GM18909 (cell line): ENCODE measurements around the gene HOXA11.

Experiments
- ATAC-seq: cut with Tn5 transposase; IDR thresholded peaks from one replicate; pipeline ENCODE4 v1.9.1; 2021; ENCODE audit warnings: mild to moderate bottlenecking; ENCODE audit not compliant: unreplicated experiment, poor library complexity

Gene HOXA11

GRCh38 chr7:27149842-27150567 lies 35.0 kb downstream of the HOXA11 start:
- no peak for ATAC-seq

- ATAC-seq: no peak
Observed at GRCh38 chr7:27148756-27149641, 36.0 kb downstream of the HOXA11 start.

DNA sequence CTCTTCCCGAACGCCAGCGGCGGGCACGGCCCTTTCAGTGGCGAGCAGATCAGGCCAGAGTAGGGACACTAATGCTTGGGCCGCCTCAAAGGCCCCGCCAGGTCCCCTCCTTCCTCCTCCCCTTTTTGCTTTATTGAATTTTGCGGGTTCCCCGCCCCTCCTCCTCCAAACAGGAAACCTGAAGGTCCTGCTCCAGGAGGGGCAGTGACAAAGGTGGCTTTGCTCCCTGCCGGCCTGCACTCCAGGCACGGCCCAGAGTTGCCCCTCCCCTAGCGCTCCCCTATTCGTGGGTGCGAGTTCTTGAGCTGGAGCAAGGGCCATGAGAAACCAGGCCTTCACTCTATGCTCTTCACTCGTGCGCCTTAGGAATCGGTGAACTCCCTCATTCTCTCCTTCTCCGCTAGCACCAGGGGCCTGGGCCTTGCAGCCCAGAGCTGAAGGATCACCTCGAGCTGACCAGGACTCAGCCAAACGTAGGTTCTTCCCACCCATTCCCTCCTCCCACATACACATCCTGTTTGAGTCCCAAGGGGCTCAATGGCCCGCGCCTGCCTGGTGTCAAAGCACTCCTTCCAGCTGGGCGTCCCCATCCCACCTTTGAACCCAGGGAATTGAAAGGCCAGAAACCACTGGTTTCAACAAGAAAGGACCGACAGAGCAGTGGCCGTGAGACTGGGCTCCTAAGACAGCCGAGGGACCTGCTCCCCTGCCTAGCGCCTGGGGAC lies 36.8 kb downstream of the HOXA11 start:
- ATAC-seq: no peak

DNA sequence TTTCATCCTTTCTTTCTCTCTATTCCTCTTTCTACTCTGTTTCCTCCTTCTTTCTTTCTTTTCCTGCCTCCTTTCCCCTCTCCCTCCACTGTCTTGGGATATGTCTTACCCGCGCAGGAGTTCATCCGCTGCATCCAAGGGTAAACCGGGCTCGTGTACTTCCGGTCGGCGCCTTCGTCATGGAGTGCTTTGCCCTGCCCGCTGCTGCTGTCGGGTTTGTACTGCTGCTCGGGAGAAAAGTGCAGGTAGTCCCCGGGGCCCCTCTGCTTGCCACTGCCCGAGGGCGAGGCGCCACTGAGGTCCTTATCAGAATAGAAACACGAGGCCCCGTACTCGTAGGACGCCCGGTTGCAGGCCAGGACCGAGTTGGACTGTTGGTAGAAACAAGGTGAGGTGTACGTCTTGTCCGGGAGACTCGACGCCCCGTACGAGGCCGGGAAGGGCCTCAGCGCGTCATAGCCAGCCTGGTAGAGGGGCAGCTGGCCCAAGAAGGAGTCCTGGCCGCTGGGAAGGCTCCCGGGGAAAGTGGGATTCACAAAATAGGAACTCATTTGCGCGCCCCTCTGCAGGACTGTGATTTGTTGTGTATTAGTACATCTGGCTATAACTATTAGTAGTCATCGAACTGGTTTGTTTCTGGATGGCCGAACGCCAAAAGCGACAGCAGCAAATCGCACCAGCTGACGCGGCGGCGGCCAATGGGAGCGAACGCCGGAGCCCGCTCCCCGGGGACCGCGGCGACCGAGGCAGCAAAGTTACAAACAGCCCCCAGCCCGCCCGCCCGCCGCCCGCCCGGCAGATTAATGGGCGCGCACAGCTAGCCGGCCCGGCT lies 37.6 kb downstream of the HOXA11 start, which contains the start of gene HOXA6:
HOXA6 (minus strand) TSS at position 576 of the 832 bp plus-strand sequence; CDS start at position 551, 25 bp downstream.
- no peak for ATAC-seq

- ATAC-seq: no peak
Observed at GRCh38 chr7:27146491-27147198, 38.4 kb downstream of the HOXA11 start.

GRCh38 chr7:27145914-27146412 lies 39.1 kb downstream of the HOXA11 start:
- no peak for ATAC-seq

- no peak for ATAC-seq
Observed at GRCh38 chr7:27145165-27145913, 39.7 kb downstream of the HOXA11 start.

DNA sequence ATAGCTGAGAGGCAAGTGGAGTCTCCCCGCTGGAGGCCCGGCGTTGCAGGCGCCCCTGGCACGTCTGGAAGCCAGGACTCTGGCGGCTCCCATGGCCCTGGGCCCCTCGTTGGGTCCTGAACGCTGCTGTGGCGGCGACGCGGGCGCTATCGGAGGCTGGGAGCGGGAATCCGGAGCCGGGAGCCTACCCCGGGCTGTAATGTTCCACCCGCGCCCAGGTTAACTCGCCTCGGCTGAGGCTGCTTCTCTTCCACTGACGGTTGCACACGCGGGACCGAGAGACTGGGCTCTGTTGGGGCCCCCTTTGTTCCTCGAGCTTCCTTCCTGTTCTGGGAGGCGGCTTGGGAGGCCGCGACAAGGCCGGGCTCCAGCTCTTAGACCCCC lies 40.3 kb downstream of the HOXA11 start:
- no peak for ATAC-seq

DNA sequence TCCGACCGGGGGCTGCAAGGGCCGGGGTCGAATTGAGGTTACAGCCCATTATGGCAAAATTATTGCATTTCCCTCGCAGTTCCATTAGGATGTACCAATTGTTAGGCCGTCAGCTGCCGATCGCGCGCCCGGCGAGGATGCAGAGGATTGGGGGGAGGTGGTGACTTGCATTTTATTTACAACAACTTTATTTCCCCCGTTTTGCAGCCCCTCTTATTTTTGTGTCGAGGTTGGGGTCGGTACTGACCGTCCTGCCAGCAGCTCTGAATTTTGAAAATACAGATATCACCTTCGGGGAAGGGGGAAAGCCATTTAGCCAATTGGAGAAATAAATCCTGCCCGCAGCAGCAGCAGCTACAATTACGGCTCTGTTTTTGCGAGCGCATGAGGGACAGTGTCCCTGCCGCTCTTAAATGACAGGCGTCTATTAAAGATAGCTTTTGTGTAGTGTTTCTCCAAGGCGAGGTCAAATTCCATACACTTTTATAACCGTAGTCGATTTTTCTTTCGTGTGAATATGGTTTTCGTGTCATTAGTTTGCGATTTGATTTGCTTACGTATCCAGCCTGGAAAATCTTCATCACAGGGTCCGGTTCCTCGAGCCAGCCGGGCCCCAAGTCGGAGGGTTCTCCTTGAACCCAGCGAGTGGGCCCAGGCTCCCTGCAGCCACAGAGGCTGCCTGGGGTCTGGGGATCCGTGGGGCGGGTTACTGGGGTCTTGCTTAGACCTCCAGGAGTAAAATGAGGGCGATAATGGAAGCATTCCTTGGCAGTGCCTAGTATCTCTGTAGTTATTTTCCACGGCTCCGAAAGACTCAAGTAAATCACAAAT lies 40.9 kb downstream of the HOXA11 start:
- no peak for ATAC-seq

- no peak for ATAC-seq
Observed at GRCh38 chr7:27143023-27143949, 41.7 kb downstream of the HOXA11 start, which contains the start of gene HOXA5. TSS of gene HOXA5 (minus strand) at chr7:27143681. CDS start at chr7:27143607, 74 bp downstream.

DNA sequence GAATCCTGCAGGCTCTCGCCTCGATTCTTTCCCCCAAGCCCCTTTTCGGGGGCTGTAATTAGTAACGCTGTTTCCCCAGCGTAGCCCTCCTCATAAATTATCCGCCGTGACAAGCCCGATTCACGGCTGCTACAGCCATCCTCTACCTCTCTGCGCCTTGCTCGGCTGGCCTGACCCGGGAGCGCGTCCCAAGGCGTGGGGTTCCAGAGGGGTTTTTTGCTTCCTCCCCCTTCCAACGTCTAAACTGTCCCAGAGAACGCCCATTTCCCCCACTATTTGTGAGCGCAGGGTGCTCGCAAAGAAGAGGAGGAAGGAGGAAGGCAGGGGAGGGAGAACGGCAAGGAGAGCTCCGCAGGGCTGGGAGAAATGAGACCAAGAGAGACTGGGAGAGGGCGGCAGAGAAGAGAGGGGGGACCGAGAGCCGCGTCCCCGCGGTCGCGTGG lies 42.4 kb downstream of the HOXA11 start:
- no peak for ATAC-seq

- ATAC-seq: no peak
Observed at GRCh38 chr7:27141923-27142579, 43.0 kb downstream of the HOXA11 start.

DNA sequence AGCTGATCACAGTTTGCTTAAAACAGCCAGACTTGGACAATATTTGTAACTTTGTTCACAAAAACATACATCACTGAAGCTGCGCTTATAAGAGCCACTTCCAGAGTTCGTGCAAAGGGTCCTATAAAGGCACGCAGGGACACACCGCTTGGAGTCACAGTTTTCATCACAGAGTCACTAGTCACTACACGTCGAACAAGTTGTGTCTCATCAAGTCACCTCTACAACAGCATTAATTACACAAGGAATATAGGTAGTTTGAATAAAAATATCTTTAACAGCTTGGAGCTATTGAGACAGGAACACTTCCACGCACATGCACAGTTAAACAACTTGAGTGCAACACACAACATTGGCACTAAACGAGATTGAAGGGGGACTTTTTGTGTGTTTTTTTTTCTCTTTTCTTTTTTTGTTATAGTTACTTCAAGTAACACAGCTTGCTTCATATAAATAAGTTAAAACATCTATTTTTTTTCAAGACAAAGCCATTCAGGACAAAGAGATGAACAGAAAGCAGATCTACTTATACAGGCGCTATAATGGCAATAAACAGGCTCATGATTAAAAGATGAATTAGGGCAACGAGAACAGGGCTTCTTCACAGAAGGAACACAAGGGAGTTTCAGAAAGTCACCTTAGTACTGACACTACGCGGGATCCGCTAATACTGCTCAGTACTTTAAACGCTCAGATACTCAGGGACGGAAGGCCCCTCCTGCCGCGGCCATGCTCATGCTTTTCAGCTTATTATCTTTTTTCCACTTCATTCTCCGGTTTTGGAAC lies 43.7 kb downstream of the HOXA11 start:
- ATAC-seq: no peak

DNA sequence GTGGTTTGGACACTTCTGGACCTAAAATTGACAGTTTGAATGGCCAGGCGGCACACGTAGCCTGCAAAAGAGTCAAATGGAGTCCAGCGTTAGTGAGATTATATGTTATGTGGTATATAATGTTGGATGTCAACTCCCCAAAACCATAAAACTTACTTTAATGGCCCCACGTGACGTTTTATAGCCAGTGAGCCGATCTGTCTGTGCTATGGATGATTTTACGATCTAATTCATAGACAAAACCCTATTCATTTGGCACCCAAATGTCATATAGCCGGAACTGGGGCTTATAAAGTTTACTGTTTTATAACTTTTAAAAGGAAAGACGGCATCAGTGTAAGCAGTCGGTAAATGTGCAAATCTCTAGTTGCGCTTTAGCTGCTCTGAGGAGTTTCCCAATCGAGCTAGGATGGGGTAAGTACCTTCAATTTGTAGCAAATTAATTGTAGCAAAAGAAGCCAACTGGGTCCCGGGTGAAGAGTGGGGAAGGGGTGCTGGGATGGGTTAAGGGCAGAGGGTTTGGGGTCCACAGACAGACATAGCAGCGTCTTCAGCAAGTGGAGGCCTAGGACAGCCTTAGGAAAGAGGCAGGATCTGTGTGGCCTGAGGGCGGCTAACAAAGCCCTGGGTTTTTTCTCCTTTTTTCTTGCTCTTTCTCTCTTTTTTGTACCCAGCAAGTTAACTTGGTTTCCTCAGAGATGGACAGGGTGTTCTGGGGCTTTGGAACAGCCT lies 44.7 kb downstream of the HOXA11 start:
- no peak for ATAC-seq
